MCF 10A (cell line): ENCODE data around the gene IQCH. TPM values are rescaled to one million over a fixed set of nuclear protein-coding genes. Genes with fewer than 3 reads are reported as not detected.

Source experiments
- BruUV-seq: library from RNA; stranded (reverse); fragments of 400-500 nt; replicated peaks from 2 replicates; lab custom pipeline; 2021; lab: Mats Ljungman, UMichigan
- CTCF ChIA-PET: fragments of 300-600 bp; sonication (Branson Sonifier 250); formaldehyde crosslinking; extraction: SDS; loops from one replicate; lab custom pipeline; 2021; ENCODE audit warnings: antibody characterized with exemption, inconsistent platforms; lab: Yijun Ruan, JAX
- POLR2A ChIA-PET: fragments of 300-600, 350-650 bp; sonication (Branson Sonifier 250); formaldehyde crosslinking; extraction: SDS; loops from one replicate; lab custom pipeline; 2020; ENCODE audit warnings: antibody characterized with exemption, inconsistent platforms; lab: Yijun Ruan, JAX
- DNase-seq: peaks from one replicate; pipeline ENCODE4 v3.0.0-alpha.2; 2018; ENCODE audit not compliant: unreplicated experiment
- H3K27ac Mint-ChIP-seq: one replicate; pipeline ENCODE4 v1.8.0; 2022; ENCODE audit warnings: mild to moderate bottlenecking, low read depth, mixed read lengths; ENCODE audit not compliant: unreplicated experiment
- H3K27me3 Mint-ChIP-seq: one replicate; pipeline ENCODE4 v1.8.0; 2022; ENCODE audit warnings: mixed read lengths; ENCODE audit not compliant: insufficient read depth, unreplicated experiment
- H3K36me3 Mint-ChIP-seq: one replicate; pipeline ENCODE4 v1.8.0; 2022; ENCODE audit warnings: mild to moderate bottlenecking, moderate library complexity, mixed read lengths; ENCODE audit not compliant: insufficient read depth, unreplicated experiment
- H3K4me1 Mint-ChIP-seq: one replicate; pipeline ENCODE4 v1.8.0; 2022; ENCODE audit warnings: mixed read lengths; ENCODE audit not compliant: insufficient read depth, unreplicated experiment
- H3K4me3 Mint-ChIP-seq: one replicate; pipeline ENCODE4 v1.8.0; 2022; ENCODE audit warnings: mild to moderate bottlenecking, moderate library complexity, mixed read lengths; ENCODE audit not compliant: unreplicated experiment
- H3K9me3 Mint-ChIP-seq: one replicate; pipeline ENCODE4 v1.8.0; 2022; ENCODE audit warnings: mixed read lengths; ENCODE audit not compliant: unreplicated experiment
- CTCF ChIP-seq: fragments of 200-600 bp; IDR thresholded peaks from one replicate; pipeline ENCODE4 v1.8.0; 2022; ENCODE audit warnings: antibody characterized with exemption, mild to moderate bottlenecking; ENCODE audit not compliant: unreplicated experiment
- intact Hi-C: fragments of 100-400 bp; cut with micrococcal nuclease; formaldehyde crosslinking; loops from 2 replicates; pipeline ENCODE4 v1.14.1; 2022
- total RNA-seq: library from RNA; stranded (reverse); gene quantifications from 2 replicates; pipeline ENCODE4 v1.2.3, GENCODE V29; 2022

IQCH gene
- total RNA-seq, 1 experiment from 2014 or later = 5.0 TPM

- Mint-ChIP-seq H3K27ac (no peak overlapping the region), H3K27me3 (no peaks in the 10 kb centered on the region), H3K9me3 (no peaks in the 10 kb centered on the region), H3K36me3 (no peaks in the 10 kb centered on the region), H3K4me1 (no peaks in the 10 kb centered on the region), H3K4me3 (no peak overlapping the region)
- POLR2A ChIA-PET = no interaction called here
- intact Hi-C loops = no loop called here
- BruUV-seq = no TSS peak
- CTCF ChIA-PET = interaction anchor here (2.5 kb wide), 1 partner anchor 24 kb away, joined by 7 read pairs; no protein-coding TSS in a partner anchor
- TF ChIP-seq CTCF = no peak
- no peak for DNase-seq
Observed at GRCh38 chr15:67480741-67481140, 226.2 kb downstream of the IQCH start.

- BruUV-seq = no TSS peak
- intact Hi-C loops = no loop called here
- no peak for TF ChIP-seq CTCF
- DNase-seq = no peak
- Mint-ChIP-seq H3K4me3 (no peak overlapping the region), H3K9me3 (no peaks in the 10 kb centered on the region), H3K4me1 (no peaks in the 10 kb centered on the region), H3K27ac (no peak overlapping the region), H3K36me3 (no peaks in the 10 kb centered on the region), H3K27me3 (no peaks in the 10 kb centered on the region)
- CTCF ChIA-PET = interaction anchor here (2.5 kb wide), 1 partner anchor 25 kb away, joined by 7 read pairs; no protein-coding TSS in a partner anchor
- POLR2A ChIA-PET = no interaction called here
Observed at GRCh38 chr15:67481680-67482079, 227.1 kb downstream of the IQCH start.

- no peak overlapping the region for H3K27ac Mint-ChIP-seq
- POLR2A ChIA-PET = interaction anchor here (0.9 to 1.5 kb wide), 3 partner anchors 13 to 26 kb away, joined by 3 to 9 read pairs (median 5); partner anchors contain the start of gene C15orf61
- no peak for DNase-seq
- H3K9me3 Mint-ChIP-seq = no peaks in the 10 kb centered on the region
- no peaks in the 10 kb centered on the region for H3K4me1 Mint-ChIP-seq
- no peaks in the 10 kb centered on the region for H3K27me3 Mint-ChIP-seq
- BruUV-seq = no TSS peak
- H3K4me3 Mint-ChIP-seq = no peak overlapping the region
- no peaks in the 10 kb centered on the region for H3K36me3 Mint-ChIP-seq
- intact Hi-C loops = no loop called here
- CTCF ChIA-PET = interaction anchor here (0.6 to 1.4 kb wide), 2 partner anchors 35 to 341 kb away, joined by 3 read pairs; no protein-coding TSS in a partner anchor
- TF ChIP-seq CTCF = no peak
Observed at GRCh38 chr15:67495585-67495984, 241.0 kb downstream of the IQCH start.

- TF ChIP-seq CTCF = peak; percentile 44
- H3K4me1 Mint-ChIP-seq = peaks cover 13% of the 10 kb centered on the region
- no peak overlapping the region for H3K27ac Mint-ChIP-seq
- peak; percentile 25 for DNase-seq
- POLR2A ChIA-PET = interaction anchor here (1.2 to 4.9 kb wide), 2 partner anchors 19 to 40 kb away, joined by 3 to 46 read pairs; partner anchors contain the start of gene C15orf61
- intact Hi-C loops = loop anchor here (2.0 kb wide), 1 partner anchor 335 kb away; no protein-coding TSS in a partner anchor
- no peaks in the 10 kb centered on the region for H3K36me3 Mint-ChIP-seq
- H3K4me3 Mint-ChIP-seq = no peak overlapping the region
- CTCF ChIA-PET = interaction anchor here (0.5 to 3.5 kb wide), 8 partner anchors 11 to 496 kb away, joined by 3 to 13 read pairs (median 4); partner anchors contain the start of gene C15orf61
- no peaks in the 10 kb centered on the region for H3K27me3 Mint-ChIP-seq
- no peaks in the 10 kb centered on the region for H3K9me3 Mint-ChIP-seq
- BruUV-seq = no TSS peak
Observed at GRCh38 chr15:67501177-67501835, 246.7 kb downstream of the IQCH start.
